ENCODE results near the gene HERPUD2. TPM values are rescaled to one million over a fixed set of nuclear protein-coding genes. Genes with fewer than 3 reads are reported as not detected.

HERPUD2 gene
- total RNA-seq, 2 donors from 2014 or later: 24.3 to 59.2 TPM

DNA sequence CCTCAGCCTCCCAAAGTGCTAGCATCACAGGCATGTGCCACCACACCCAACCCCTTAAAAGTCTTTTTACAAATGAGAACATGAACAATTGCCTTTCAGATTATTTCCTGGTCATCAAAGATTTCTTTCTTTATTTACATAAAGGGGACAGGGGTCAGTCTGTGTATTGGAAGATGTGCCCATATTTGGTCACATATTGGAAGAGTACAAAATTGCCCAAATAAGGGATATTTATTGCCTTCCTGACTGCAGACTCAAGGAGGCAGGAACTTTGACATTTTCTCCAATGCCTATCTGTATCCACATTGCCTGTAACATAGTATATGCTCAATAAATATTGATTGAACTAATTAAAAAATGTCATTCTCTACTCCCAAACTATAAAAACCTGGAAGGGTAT is 25.9 kb upstream of the HERPUD2 start:
- no peaks in the 10 kb centered on the region for H3K27me3 ChIP-seq (replicated peaks; ENCODE audit: insufficient read depth)
- H3K9me3 ChIP-seq: no peaks in the 10 kb centered on the region
- TF ChIP-seq, protein P1, sequence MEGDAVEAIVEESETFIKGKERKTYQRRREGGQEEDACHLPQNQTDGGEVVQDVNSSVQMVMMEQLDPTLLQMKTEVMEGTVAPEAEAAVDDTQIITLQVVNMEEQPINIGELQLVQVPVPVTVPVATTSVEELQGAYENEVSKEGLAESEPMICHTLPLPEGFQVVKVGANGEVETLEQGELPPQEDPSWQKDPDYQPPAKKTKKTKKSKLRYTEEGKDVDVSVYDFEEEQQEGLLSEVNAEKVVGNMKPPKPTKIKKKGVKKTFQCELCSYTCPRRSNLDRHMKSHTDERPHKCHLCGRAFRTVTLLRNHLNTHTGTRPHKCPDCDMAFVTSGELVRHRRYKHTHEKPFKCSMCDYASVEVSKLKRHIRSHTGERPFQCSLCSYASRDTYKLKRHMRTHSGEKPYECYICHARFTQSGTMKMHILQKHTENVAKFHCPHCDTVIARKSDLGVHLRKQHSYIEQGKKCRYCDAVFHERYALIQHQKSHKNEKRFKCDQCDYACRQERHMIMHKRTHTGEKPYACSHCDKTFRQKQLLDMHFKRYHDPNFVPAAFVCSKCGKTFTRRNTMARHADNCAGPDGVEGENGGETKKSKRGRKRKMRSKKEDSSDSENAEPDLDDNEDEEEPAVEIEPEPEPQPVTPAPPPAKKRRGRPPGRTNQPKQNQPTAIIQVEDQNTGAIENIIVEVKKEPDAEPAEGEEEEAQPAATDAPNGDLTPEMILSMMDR (IDR thresholded peaks at IDR 0.05): no peak
- no peak overlapping the region for H3K27ac ChIP-seq
- peaks cover 11 to 14% of the 10 kb centered on the region in 2 donors for H3K4me1 ChIP-seq (ENCODE audit: control insufficient read depth in 1 of 2, low read depth in 2 of 2)
- ATAC-seq (ENCODE audit: insufficient number of reproducible peaks, low FRiP score, low read depth): no peak
- no peaks in the 10 kb centered on the region for H3K36me3 ChIP-seq
- DNase-seq (ENCODE audit: low spot score): no peak
- H3K4me3 ChIP-seq: no peak overlapping the region

DNA sequence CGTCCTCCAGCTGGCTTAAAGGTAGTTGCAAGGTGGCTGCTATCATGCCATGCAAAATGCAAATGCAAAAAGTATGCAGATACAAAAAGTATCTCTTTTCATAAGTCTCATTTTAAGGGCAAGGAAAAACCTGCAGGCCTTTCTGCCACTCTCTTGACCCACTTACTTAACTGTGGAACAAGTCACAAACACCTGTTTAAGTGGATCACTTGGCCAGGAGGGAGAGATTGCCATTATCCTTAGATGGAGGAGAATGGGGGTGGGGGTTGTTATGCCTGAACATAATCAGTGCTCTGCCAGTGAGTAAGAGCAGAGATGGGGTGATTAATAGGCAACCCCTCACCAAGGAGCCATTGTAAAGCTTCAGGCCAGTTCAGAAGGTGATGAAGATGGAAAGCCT is 25.1 kb upstream of the HERPUD2 start:
- no peaks in the 10 kb centered on the region for H3K27me3 ChIP-seq (replicated peaks; ENCODE audit: insufficient read depth)
- peaks cover 11 to 14% of the 10 kb centered on the region in 2 donors for H3K4me1 ChIP-seq (ENCODE audit: control insufficient read depth in 1 of 2, low read depth in 2 of 2)
- TF ChIP-seq, protein P1 (IDR thresholded peaks at IDR 0.05): no peak
- H3K36me3 ChIP-seq: no peaks in the 10 kb centered on the region
- ATAC-seq (ENCODE audit: insufficient number of reproducible peaks, low FRiP score, low read depth): no peak
- DNase-seq (ENCODE audit: low spot score): no peak
- H3K27ac ChIP-seq: no peak overlapping the region
- no peaks in the 10 kb centered on the region for H3K9me3 ChIP-seq
- H3K4me3 ChIP-seq: no peak overlapping the region

DNA sequence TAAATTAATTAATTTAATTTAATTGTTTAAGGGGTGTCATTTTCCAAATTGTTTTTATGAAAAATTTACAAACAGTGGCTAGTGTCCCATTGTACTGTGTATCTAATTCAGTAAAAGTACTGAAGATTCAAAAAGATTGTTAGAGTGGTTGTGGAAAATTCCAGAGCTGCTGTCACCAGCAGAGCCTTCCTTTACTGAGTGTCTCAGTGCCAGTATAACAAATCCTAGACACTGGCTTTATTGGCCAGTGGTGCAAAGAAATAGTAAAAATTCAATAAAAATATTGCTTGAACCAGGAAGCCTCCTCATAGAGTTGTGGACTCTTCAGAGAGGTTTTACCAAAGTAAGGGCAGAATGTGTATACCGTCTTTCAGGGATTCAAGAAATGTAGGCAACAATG is 23.1 kb upstream of the HERPUD2 start:
- no peak overlapping the region for H3K27ac ChIP-seq
- ATAC-seq (ENCODE audit: insufficient number of reproducible peaks, low FRiP score, low read depth) (no peak), DNase-seq (ENCODE audit: low spot score) (no peak)
- H3K36me3 ChIP-seq: no peaks in the 10 kb centered on the region
- no peaks in the 10 kb centered on the region for H3K9me3 ChIP-seq
- TF ChIP-seq, protein P1 (IDR thresholded peaks at IDR 0.05): no peak
- peaks cover 11 to 14% of the 10 kb centered on the region in 2 donors for H3K4me1 ChIP-seq (ENCODE audit: control insufficient read depth in 1 of 2, low read depth in 2 of 2)
- H3K27me3 ChIP-seq (replicated peaks; ENCODE audit: insufficient read depth): no peaks in the 10 kb centered on the region
- H3K4me3 ChIP-seq: no peak overlapping the region

DNA sequence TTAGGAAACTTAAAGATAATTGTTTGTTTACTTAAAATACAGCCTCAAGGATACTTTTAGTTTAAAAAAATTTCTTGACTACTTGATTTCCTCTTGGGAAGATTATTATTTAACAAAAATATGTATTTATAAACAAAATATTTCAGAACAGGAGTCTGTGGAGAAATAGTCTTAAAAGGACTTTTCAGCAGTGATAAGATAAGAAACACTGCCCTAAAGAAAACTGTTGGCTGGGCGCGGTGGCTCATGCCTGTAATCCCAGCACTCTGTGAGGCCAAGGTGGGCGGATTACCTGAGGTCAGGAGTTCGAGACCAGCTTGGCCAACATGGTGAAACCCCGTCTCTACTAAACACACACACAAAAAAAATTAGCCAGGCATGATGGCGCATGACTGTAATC is 22.6 kb upstream of the HERPUD2 start:
- Histone ChIP-seq H3K9me3 (no peaks in the 10 kb centered on the region), H3K27me3 (replicated peaks; ENCODE audit: insufficient read depth) (no peaks in the 10 kb centered on the region), H3K27ac (peak overlapping the region; percentile 58 to 73), H3K36me3 (no peaks in the 10 kb centered on the region), H3K4me3 (peak overlapping the region; percentile 54), H3K4me1 (ENCODE audit: control insufficient read depth in 1 of 2, low read depth in 2 of 2) (peaks cover 11 to 14% of the 10 kb centered on the region in 2 donors)
- TF ChIP-seq, protein P1 (IDR thresholded peaks at IDR 0.05): no peak
- ATAC-seq (ENCODE audit: insufficient number of reproducible peaks, low FRiP score, low read depth): no peak
- no peak for DNase-seq (ENCODE audit: low spot score)

DNA sequence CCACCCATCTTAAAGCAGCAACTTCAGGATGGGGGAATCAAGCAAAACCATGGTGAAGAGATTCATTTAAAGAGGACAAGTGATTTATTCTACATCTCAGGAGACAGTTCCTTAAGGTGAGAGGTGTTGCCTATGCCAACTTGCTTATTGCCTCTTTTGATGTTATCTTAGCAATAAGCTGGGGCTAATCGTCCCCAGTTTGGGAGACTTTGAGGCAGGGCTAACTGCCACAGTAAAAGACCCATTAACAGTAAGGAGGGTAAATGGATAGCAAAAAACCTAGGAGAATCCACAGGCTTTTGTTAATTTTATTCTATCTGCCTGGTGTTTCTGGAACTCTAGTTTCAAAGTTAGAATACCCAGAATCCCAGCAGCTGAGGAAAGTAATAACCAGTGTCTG is 22.1 kb upstream of the HERPUD2 start:
- Histone ChIP-seq H3K4me3 (peak overlapping the region; percentile 54), H3K27me3 (replicated peaks; ENCODE audit: insufficient read depth) (no peaks in the 10 kb centered on the region), H3K27ac (peak overlapping the region; percentile 58 to 73), H3K9me3 (no peaks in the 10 kb centered on the region), H3K4me1 (ENCODE audit: control insufficient read depth in 1 of 2, low read depth in 2 of 2) (peaks cover 11 to 14% of the 10 kb centered on the region in 2 donors), H3K36me3 (no peaks in the 10 kb centered on the region)
- TF ChIP-seq, protein P1 (IDR thresholded peaks at IDR 0.05): no peak
- no peak for ATAC-seq (ENCODE audit: insufficient number of reproducible peaks, low FRiP score, low read depth)
- no peak for DNase-seq (ENCODE audit: low spot score)

Data from thoracic aorta (tissue), 2 donors.